Inflammatory macrophage (primary cell): ENCODE measurements around the gene FYB1.
A peak's percentile ranks its signal among the peaks of the same experiment; 100 is the strongest.

Experiments
- DNase-seq, 2 donors: peaks; one replicate each; pipeline ENCODE4 v3.0.0-alpha.2; 2020 to 2022

FYB1 gene

DNA sequence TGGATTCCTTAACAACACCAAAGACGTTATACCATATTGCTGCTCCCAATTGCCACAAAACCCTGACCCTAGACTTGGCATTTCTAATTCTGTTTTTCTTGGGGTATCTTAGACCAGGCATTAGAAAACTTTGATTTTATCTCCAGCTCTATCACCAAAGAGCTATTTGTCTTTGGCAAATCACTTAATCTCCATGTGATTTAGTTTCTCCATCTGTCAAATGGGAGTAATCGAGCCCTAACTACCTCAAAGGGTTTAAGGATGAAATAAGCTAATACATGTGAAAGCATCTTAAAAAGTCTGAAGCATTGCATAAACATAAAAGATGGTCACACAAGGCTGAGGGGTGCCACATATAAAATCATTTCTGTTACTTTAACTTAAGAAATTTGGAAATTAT, 60.6 kb downstream of the FYB1 start:
- no peak for DNase-seq

DNA sequence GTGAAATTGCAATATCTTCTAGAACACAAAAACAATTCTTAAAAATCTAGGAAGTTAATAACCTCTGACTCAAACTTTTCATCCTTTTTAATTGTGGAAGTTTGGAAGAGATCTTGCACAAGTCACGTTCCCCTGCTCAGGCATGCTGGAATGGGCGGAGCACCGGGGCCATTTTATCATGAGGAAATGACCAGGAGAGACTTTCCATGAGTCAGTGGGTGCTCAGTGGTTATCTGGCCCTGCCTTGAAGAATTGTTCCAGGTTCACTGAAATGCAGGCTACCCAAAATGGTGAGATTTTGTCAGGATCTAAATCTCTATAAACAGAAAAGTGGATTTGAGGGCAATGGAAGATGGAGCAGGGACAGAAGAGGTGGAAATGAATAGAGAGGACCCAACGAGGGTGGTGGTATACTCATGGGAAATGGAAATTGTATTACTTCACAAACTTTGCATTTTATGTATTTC, 61.2 kb downstream of the FYB1 start:
- peak; percentile 54 to 65 for DNase-seq

DNA sequence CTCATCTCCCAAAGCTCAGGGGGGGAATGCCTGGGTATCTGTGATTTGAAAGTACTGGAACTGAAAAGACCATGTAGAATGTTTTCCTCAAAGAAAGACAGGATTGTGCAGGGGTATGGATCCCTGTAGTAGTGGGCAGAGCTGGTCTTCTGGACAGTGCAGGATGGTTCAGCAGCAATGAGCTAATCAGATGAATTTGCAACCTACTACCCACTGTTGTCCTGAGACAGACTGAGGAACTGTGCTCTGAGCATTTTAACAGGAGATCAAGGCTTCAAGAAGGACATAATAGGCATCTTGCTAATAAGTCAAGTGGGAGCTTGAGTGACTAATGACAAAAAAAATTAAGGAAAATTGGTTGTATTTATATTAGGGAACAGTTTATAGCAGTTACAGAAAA, 61.7 kb downstream of the FYB1 start:
- DNase-seq = peak; percentile 49 to 59

DNA sequence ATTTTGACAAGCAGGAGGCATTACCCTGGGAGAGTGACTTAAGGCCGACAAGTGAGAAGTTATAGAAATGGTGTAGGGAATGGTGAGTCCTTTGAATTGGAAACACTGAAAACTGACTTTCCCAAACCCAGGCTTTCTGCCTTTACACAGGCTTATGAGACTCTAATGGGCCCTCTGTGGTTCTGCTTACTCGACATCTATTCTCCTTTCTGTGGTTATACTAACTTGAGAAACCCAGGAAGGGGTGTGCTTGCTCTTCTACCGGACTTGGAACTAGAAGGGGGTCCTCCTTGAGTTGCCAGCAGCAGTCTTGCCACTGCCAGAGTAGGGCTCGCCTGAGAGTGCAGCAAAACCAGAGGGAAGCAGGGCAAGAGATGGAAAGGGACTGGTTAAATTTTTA, 63.3 kb downstream of the FYB1 start:
- no peak for DNase-seq

DNA sequence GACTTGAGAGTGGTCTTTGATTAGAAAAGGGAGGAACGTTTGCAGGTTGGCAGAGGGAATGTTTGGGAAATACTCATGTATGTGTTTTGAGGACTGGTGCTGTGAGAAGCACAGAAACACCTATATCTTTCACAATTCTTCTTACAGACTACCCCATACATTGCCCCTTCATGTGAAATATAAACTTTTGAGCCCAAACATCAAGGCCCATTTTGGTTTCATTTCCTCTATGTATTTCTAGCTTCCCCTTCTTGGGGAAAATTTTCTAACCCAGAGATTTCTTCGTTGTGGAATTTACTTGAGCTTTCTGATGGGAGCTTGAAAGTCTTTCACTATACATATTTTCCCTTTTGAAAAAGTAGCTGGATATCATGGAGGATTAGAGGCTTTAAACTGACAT, 67.6 kb downstream of the FYB1 start:
- peak; percentile 60 to 81 for DNase-seq

DNA sequence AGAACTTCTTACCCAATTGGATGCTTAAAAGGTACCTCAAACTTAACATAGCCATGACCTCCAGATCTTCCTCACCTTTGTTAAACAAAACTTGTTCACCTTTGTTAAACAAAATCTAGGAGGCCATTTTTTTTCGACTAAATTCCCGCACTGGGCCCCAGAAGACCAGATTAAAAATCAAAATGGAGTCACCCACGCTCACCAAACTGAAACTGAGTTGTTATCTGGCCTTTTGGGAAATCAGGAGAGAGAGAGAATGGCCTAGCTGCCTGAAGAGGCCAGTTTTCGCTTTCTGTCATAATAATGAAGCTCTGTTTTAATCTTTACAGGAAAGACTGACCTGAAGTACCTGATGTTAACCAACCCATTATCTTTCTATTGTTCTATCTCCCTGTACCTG, 69.4 kb downstream of the FYB1 start:
- no peak for DNase-seq

DNA sequence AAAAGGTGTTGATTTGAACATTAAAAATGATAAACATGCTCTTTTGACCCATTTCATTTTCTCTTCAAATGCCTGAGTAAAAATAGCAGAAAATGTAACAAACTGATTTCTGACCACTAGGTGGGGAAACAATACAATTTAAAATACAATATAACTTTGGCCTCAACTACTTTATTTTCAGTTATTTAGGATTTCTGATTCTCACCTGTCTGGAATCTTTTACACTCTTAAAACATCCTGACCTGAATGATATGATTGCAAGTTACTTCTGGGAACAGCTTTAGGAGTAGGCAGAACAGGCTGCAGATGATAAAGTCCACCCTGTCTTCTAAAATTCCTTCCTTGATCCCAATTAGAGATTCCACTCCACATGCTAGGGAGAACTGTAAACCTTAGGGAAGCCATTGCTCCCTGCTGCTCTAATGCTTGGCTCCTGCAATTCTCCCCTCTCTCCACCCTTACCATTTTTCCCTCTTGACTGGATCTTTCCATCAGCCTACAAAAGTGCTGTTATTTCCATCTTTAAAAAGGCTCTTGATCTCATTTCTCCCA, 70.3 kb downstream of the FYB1 start:
- DNase-seq = no peak

DNA sequence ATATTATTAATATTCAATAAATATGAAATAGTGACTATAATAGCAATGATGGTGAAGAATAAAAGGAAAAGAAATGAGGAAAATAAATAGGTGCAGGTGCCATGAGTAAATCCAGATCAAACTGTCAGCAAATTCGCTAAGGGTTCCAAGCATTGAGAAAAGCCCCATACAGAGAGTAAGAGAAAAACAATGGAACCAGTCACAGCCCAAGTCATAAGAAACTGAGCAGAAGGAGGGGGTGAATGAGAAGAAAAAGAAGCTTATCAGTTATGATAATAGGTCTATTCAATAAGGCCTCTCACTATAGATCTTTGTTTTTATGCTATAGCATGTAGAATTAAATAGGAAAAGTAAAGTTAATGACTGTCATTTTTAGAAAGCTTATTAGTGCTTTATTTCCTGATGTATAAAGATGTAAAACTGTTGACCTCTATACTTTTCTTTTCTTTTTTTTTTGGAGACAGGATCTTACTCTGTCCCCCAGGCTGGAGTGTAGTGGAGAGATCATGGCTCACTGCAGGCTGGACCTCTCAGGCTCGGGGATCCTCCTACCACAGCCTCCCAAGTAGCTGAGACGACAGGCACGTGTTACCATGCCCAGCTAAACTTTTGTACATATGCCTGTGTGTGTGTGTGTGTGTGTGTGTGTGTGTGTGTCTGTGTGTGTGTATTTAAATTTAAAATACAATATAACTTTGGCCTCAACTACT, 72.4 kb downstream of the FYB1 start:
- DNase-seq = no peak

DNA sequence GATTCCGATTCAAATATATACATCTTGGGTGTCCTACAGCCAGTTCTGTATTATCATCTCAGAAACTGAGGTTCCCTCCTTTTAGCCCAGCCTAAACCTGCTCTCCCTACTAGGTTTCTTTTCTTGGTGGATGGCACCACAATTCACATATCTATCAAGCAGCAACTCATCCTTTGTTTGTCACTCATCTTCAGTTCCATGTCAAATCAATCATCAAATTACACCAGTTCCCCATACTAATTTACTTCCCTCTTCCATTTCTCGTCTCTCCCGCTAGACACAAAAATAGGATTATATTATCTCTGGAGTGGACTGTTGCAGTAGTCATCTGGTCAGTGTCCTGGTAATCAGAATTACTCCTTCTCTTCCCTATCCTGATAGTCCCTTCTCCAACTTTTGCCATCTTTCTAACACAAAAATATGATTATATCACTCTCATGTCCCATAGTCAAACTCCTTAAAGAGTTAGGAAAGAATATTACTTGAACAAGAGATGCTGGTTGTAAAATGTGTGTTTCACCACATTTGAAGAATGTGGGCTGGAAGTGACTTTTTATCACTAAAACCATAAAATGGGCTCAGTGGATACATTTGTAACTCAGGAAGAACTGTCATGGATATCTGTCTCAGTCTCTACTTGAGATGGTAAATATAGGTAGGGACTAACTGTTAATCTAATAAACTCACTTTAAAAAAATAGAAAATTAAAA, 76.1 kb downstream of the FYB1 start:
- DNase-seq = peak in 1 of 2 donors; percentile 80

DNA sequence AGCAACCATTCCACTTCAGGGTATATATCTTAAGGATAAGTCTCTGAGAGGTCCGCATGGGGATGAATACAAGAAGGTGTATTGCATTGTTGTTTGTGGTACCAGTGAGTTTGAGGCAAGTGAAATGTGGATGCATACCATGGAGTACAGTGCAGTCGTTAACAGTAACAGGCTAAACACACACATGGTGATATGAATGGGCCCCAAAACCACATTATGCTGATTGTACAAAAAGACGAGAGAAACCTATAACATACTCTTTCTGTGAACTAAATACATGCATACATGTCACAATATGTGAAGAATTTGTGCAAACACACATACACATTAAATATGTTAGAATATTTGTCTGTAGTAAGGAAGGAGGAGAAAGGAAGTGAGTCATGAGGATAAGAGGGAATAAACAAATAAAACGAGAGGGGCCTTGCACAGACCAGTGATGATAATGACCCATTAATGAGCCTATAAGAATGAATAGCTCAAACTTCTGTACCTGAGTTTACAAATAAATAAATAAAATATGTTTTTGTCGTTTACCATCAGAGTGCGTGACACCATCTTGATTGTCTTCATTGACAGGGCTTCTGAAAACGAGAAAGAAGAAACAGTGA, 78.7 kb downstream of the FYB1 start:
- no peak for DNase-seq

DNA sequence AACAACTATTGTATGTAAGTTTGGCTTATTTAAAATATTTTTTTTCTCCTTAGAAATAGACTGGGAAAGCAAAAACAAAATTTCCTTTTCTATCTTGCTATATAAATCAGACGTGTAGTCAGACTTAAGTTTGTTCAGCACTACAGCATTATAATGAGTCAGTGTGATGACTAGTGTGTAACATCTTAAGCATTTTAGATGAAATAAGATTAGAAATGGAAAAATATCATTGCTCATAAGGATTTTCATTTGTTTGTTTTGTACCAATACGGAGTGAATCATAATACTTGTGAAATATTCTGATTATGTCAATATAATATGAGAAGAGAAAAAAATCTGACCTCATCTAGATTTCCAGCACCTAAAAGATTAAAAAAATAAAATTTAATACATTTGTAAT, 80.5 kb downstream of the FYB1 start:
- no peak for DNase-seq

DNA sequence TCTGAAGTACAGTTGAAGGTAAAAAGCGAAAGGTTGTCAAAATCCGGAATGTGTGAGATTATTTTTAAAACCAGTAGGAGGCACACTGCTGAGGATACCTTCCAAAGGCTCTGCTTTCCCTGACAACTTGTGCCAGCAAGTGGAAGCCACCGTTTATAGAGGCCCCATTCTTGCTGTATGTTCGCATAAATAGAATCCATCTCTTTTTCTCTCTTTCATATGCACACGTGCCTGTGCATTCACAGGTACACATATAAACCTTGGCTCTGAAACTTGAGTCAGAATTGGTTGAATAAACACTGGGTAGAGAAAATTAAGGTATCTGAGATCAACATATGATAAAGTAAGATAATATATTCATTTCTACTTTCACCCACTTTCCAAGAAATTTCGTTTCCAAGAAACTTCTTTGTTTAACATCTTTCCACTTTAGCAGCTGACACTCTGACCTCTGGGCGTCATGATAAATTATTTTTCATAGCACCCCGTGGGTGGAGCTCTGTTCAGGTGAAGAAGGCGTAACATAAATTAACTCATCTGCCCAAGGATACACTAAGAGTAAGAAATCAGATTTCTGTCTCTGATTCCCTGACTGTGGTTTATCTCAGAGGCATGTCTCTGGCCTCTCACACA, 81.4 kb downstream of the FYB1 start:
- DNase-seq = no peak

DNA sequence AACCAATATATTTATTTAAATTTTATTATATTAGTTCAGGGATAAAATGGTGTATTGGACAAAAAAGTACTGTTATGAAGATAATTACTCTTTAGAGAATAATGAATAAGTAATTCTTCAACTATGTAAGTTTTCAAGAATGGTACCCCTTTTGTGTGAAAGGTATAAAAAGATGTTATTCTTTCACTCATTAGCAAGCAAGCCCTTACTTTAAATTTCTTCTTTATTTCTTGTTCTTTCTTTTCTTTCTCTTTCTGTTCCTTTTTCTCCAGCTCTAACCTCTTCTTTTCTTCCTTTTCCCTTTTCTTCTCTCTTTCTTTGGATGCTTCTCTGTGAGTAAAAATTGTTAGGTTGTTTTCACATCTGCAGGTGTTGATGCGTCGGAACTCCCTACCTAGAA, 82.0 kb downstream of the FYB1 start:
- no peak for DNase-seq

DNA sequence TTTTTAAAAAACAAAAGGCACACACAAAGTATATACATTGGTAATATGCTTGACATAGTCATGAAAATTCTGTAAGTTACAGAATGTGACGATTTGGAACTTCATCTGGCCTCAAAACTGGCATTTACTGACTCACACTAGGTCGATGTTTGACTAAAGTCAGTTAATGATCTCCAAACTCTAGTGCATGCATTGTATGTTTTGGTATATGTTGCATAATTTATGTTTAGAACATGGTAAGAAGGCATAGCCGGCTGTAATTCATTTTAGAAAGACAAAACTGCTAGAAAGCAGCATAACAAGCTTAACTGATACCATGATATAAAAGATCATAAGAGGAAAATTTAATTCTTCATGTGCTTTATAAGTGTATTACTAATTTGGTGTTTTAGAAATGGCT, 86.6 kb downstream of the FYB1 start:
- no peak for DNase-seq

DNA sequence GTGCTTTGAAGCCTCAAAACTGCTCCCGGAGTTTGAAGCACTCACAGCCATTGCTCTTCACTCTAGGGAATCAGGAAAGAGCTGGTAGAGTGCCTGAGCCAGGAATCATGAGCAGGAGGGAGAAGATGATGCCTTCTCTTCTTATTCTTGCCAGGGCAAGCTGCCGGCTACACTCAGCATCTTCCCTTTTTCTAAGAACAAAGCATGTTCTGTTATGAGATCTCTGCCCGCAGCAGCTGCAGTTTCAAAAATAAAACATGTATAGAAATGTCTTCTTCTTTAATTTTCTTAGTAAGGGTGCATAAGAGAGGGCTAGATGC, 87.3 kb downstream of the FYB1 start:
- DNase-seq = no peak

DNA sequence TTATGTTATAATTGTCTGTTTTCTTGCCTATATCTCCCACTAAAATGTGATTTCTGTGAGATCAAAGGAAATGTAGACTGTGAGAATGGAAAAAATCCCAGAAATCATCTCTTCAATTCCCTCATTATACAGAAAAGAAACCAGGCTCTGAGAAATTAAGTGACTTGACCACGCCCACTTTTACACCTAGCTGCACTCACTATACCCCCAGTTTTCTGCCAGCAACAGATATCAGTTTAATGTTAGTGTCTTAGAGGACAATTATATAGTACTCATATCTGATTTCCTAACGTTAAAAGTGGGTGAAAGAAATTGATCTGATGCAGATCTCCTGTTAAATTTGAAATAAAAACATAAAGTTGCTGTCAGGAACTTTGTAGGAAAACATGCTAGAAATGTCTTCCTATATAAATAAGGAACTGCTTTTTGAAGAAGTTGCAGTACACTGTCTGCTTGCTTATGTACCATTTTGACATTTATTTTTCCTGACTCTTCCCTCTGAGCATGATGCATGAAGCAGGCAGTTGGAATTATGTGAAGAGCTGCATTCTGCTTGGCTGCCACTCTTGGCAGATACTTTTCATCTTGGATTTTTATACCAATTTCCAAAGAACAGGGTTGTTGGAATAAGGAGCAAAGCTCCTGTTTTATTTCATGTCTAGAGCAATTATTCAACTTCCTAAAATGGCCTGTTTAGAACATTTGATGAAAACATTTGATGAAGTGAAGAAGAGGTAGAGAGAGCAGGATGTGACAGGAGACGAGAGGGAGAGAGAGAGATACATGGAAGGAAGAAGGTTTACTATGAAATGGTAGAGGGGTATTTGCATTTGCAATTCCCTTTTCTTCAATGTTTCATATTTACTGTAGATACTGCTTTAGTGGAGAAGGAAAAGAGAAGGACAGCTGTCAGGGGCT, 87.9 kb downstream of the FYB1 start:
- peak in 1 of 2 donors; percentile 11 for DNase-seq

DNA sequence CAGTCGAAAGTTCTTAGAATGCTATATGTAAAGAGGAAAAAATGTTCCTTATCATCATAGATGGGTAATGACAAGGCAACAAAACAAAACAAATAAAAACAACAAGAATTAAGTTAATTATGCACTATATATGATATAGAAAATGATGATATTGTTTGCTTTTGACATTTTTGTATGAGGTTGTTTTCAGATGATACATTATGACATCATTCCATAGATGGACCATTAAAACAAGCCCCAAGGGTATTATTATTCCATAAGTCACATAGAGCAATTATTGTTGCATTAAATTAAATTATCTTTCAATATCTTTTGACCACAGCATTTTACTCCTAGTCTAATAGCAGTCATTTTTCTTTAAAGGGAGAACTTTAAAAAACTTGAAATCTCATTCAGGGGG, 88.6 kb downstream of the FYB1 start:
- no peak for DNase-seq

DNA sequence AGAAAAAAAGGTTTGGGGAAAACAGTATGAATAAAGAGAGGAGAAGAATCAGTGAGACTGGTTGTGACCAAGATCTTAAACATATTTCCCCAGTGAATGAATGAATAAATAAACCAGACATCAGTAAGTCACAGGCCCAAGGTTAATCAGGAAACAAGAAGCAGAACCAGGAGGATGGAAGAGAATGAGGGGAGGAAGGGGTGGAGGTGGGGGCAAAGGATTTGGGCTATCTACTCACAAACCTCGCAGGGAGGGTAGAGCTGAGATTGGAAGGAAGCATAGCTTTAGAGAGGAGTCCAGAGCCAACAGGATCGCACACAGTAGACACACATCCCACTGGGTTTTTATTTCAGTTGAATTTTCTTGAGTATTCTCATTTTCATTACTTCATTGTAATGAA, 97.4 kb downstream of the FYB1 start:
- DNase-seq = no peak

DNA sequence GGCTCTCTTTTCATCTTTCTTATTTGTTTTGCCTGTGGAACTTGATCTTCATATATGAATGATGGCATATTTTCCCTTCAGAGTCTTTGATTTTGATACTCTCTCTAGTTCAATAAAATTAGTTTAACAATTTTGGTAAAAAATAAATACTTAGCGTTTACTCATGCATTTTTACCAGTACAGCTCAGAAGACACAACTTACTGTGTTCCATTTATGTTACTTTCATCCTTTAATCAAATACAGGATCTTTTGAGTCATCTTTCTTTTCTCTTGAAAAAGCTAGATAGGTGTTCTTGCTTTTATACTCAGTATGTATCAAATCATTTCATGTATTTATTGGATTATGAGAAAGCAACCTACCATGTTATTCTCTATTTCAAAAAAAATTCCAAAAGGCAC, 98.0 kb downstream of the FYB1 start:
- DNase-seq = no peak

DNA sequence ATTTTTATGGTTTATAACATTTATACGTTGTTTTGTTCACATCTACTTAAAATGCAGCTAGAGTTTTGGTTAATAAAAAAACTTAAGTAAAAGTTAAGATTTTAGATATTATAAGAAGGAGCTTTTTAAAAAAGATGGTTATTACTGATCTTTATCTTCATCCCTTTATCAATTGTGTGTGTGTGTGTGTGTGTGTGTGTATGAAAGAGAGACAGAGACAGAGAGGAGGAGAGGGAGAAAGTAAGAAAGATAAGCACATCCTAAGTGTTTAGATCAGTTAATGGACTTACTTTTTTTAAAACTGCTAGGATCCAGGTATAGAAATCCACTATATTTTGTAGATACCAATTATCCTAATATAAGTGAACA, 99.3 kb downstream of the FYB1 start:
- no peak for DNase-seq

DNA sequence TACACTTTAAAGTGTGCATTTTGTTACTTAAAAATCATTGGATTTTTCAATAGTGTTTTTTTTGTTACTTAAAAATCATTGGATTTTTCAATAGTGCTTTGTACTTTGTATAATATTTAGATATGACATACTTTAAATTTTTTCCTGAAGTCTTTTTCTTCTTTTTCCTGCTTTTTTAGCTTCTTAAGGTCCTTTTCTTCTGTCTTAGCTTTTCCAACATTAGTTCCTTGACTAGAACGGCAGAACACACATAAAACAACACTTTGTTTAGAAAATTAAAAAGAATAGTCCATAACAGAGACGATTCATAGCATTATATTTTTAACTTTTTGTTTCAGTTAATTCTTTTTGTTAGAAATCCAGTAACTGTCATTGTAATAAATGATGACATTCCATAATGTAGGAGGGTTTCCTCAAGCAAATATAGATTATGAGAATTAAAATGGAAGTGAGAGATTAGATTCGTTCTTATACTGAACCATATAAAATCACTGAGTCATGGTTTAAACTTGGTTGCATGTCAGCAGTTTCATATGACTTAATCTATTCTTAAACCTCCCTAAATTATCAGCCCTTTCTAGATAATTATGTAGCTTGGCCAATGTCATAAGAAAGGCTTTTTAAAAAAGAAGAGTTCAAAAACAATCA, 99.8 kb downstream of the FYB1 start:
- no peak for DNase-seq

DNA sequence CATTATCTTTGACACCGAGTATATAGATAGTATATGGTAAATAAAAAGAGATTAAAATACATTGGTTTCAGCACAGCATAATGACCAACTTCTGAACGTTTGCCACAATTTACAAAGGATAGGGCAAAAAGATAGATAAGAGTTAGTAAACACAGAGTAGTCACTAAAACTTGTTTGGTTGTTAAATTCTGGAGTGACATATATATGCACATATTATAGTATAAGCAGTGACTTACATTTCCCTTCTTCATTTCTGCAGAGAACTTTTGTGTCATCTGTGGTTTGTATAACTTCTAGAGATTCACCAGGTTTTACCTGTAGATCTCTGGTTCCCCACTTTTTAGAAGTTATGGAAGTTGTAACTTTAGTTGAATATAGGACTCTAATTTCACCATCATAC, 100.7 kb downstream of the FYB1 start:
- DNase-seq = no peak
